Esophagus mucosa (tissue), 1 donor: Measurements from ENCODE around the gene ZNF236. TPM values are rescaled to one million over a fixed set of nuclear protein-coding genes. Genes with fewer than 3 reads are reported as not detected.

Experiments used
- ATAC-seq: fragments of 200-7000 bp; cut with Tn5 transposase; one replicate; pipeline ENCODE4 v1.9.1; 2020
- total RNA-seq: library from RNA; stranded (reverse); gene quantifications from one replicate; pipeline ENCODE4 v1.2.4, GENCODE V29; 2023
- donor health status: DM: yes; HTN: yes; CAD: no.

The ZNF236 gene
- total RNA-seq, 1 donor from 2014 or later: 8.9 TPM

- ATAC-seq: peak; percentile 61
Measured at GRCh38 chr18:76821875-76822505, 367 bp upstream of the ZNF236 start.

- ATAC-seq: peak; percentile 23
Measured at GRCh38 chr18:76823161-76823538, 793 bp downstream of the ZNF236 start.

GRCh38 chr18:76823587-76824011, 1.2 kb downstream of the ZNF236 start:
- no peak for ATAC-seq

- ATAC-seq: no peak
Measured at GRCh38 chr18:76824145-76824676, 1.9 kb downstream of the ZNF236 start.

GRCh38 chr18:76824754-76825153, 2.4 kb downstream of the ZNF236 start:
- ATAC-seq: no peak

GRCh38 chr18:76827205-76828200, 5.1 kb downstream of the ZNF236 start:
- no peak for ATAC-seq

- ATAC-seq: no peak
Measured at GRCh38 chr18:76834379-76834778, 12.0 kb downstream of the ZNF236 start.

- ATAC-seq: no peak
Measured at GRCh38 chr18:76835380-76835779, 13.0 kb downstream of the ZNF236 start.

- no peak for ATAC-seq
Measured at GRCh38 chr18:76837071-76837470, 14.7 kb downstream of the ZNF236 start.

GRCh38 chr18:76838182-76838581, 15.8 kb downstream of the ZNF236 start:
- no peak for ATAC-seq

GRCh38 chr18:76839086-76839794, 16.9 kb downstream of the ZNF236 start:
- ATAC-seq: no peak

- no peak for ATAC-seq
Measured at GRCh38 chr18:76842837-76843530, 20.6 kb downstream of the ZNF236 start.

GRCh38 chr18:76844144-76844543, 21.8 kb downstream of the ZNF236 start:
- ATAC-seq: no peak

- no peak for ATAC-seq
Measured at GRCh38 chr18:76844742-76845477, 22.6 kb downstream of the ZNF236 start.

- no peak for ATAC-seq
Measured at GRCh38 chr18:76846217-76846616, 23.9 kb downstream of the ZNF236 start.

GRCh38 chr18:76847916-76848315, 25.6 kb downstream of the ZNF236 start:
- no peak for ATAC-seq

- ATAC-seq: no peak
Measured at GRCh38 chr18:76850112-76850511, 27.8 kb downstream of the ZNF236 start.

GRCh38 chr18:76855594-76855993, 33.2 kb downstream of the ZNF236 start:
- no peak for ATAC-seq

- no peak for ATAC-seq
Measured at GRCh38 chr18:76857476-76857875, 35.1 kb downstream of the ZNF236 start.

- ATAC-seq: no peak
Measured at GRCh38 chr18:76859474-76860339, 37.4 kb downstream of the ZNF236 start.
